Ovary (tissue), 9 donors: ENCODE results near the gene SRP19. TPM values are rescaled to one million over a fixed set of nuclear protein-coding genes. Genes with fewer than 3 reads are reported as not detected.
"Not testable (repeated sequence)": the region's sequence is repeated elsewhere in the genome, so short reads cannot be mapped to it uniquely, and the experiment has no call there.

Experiments
- DNase-seq, 5 donors: peaks; one replicate each; pipeline ENCODE4 v3.0.0-alpha.2; 2019 to 2020
- H3K27ac ChIP-seq, 2 donors: fragments of 200-600 bp; one replicate each; pipeline versions ENCODE4 v1.5.1 to v1.8.0; 2019 to 2022
- H3K27me3 ChIP-seq: fragments of 200-600 bp; one replicate; pipeline ENCODE4 v1.8.0; 2022
- H3K36me3 ChIP-seq: fragments of 200-600 bp; sonication (generic); one replicate; pipeline ENCODE4 v1.5.1; 2019
- H3K4me1 ChIP-seq: one replicate; pipeline ENCODE4 v1.8.1; 2013; ENCODE audit warnings: mild to moderate bottlenecking, moderate library complexity; ENCODE audit not compliant: insufficient read depth
- H3K4me3 ChIP-seq: fragments of 200-600 bp; sonication (generic); one replicate; pipeline ENCODE4 v1.5.1; 2017
- H3K9me3 ChIP-seq, 2 donors: fragments of 200-600 bp in 1 of 2; sonication (generic) in 1 of 2; one replicate each; pipeline versions ENCODE4 v1.5.1 to v1.8.1; 2013 to 2019; ENCODE audit warnings: mild to moderate bottlenecking in 1 of 2, moderate library complexity in 1 of 2
- EP300 ChIP-seq: sonication (generic); formaldehyde crosslinking; IDR thresholded peaks from one replicate; pipeline ENCODE4 v1.6.1; 2017; ENCODE audit warnings: antibody characterized with exemption
- POLR2A ChIP-seq: fragments of 450-650 bp; IDR thresholded peaks from one replicate; pipeline ENCODE4 v1.6.1; 2017; ENCODE audit warnings: antibody characterized with exemption, mild to moderate bottlenecking, moderate library complexity
- WGBS, 3 donors: extraction: QIAGEN DNeasy Blood & Tissue Kit in 1 of 3; methylation state at CpG; one replicate each; pipeline versions ENCODE4 v1.1.5 to v1.1.7; 2013 to 2017; 5-methylcytosine and 5-hydroxymethylcytosine counted together
- intact Hi-C, 4 donors: fragments of 100-400 bp; cut with DNase I; formaldehyde crosslinking; loops; one replicate each; pipeline versions ENCODE4 v1.11.0 to v1.15.1; 2022 to 2023
- polyA plus RNA-seq, 2 donors: library from polyadenylated mRNA; stranded (reverse); fragments of 200-250 nt in 1 of 2; fragments of 350-450 nt in 1 of 2; fragmentation: Illumina TruSeq in 1 of 2; extraction: RNeasy Lipid Tissue Mini Kit (QIAGEN cat#74804) in 1 of 2; gene quantifications; one replicate each; pipeline ENCODE4 v1.2.3, GENCODE V29; 2013 to 2014
- total RNA-seq, 7 donors: library from RNA; depleted of rRNA in 2 of 7; stranded (reverse); fragments of >200 nt in 2 of 7; fragmentation: NEBNext Ultra II Directional in 3 of 7; extraction: Animal tissue kit (Norgen Biotek cat#: 25700) in 3 of 7; gene quantifications; one replicate each; pipeline versions ENCODE4 v1.1.0 to v1.2.4, GENCODE V29; 2016 to 2023
- TF ChIP-seq, protein P1 (sequence below), 3 donors: fragments of 450-650 bp in 2 of 3; fragments of 200-600 bp in 1 of 3; IDR thresholded peaks; one replicate each; pipeline versions ENCODE4 v1.5.1 to v1.8.0; 2016 to 2022; ENCODE audit warnings: antibody characterized with exemption in 3 of 3, mild to moderate bottlenecking in 1 of 3
- donor health status: DM: no; HTN: no; CAD: no; lungs with moderate emphysema.
- donor health status: DM: no; HTN: no; CAD: no.
- donor health status: Bipolar disorder and iron deficiency.
- donor health status: DM: yes; HTN: yes; CAD: no.
- donor health status: DM: no; HTN: no; CAD: no.
- donor health status: DM: yes; HTN: yes; CAD: no.

Gene SRP19
- total and polyA plus RNA-seq, 9 donors: 25.2 to 65.9 (median 27.3) TPM

DNA sequence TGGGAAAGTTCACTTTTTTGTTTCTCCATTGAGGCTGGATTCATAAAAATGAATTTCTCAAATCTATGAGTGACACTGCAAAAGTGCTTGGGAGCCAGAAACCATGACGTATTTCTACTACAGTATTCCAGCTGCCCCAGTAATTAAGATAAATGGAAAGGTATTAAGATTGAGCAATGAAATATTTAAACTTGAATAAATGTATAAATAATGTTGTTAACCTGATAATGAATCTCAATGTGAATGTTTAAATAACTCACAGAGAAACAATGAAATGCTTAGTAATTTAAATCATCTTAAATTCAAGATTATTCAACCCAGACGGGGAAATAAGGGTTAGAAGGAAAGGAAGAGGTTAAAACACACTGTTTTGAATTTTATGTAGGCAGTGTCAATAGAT, 11.2 kb upstream of the SRP19 start:
- Histone ChIP-seq H3K27me3 (no peaks in the 10 kb centered on the region), H3K9me3 (no peaks in the 10 kb centered on the region), H3K4me1 (no peaks in the 10 kb centered on the region), H3K4me3 (no peak overlapping the region), H3K36me3 (no peaks in the 10 kb centered on the region), H3K27ac (no peak overlapping the region)
- intact Hi-C loops: no loop called here
- no peak for DNase-seq
- TF ChIP-seq POLR2A (no peak), EP300 (no peak)
- TF ChIP-seq, protein P1, sequence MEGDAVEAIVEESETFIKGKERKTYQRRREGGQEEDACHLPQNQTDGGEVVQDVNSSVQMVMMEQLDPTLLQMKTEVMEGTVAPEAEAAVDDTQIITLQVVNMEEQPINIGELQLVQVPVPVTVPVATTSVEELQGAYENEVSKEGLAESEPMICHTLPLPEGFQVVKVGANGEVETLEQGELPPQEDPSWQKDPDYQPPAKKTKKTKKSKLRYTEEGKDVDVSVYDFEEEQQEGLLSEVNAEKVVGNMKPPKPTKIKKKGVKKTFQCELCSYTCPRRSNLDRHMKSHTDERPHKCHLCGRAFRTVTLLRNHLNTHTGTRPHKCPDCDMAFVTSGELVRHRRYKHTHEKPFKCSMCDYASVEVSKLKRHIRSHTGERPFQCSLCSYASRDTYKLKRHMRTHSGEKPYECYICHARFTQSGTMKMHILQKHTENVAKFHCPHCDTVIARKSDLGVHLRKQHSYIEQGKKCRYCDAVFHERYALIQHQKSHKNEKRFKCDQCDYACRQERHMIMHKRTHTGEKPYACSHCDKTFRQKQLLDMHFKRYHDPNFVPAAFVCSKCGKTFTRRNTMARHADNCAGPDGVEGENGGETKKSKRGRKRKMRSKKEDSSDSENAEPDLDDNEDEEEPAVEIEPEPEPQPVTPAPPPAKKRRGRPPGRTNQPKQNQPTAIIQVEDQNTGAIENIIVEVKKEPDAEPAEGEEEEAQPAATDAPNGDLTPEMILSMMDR (IDR thresholded peaks at IDR 0.05): no peak
- WGBS, 3 donors: 43 to 57% (median 45%) methylated on average over 2 of the region's 2 CpGs

DNA sequence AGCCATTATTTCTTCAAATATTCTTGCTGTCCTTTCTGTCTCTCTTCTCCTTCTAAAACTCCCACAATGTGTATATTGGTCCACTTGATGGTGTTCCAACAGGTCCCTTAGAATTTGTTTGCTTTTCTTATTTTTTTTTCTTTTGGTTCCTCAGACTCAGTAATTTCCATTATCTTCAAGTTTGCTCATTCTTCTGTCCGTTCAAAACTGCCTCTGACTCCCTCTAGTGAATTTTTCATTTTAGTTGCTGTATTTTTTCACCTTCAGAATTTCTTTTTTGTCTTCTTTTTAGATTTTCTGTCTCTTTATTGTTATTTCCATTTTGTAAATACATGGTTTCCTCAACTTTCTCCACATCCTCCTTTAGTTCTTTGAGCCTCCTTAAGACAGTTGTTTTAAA, 6.4 kb upstream of the SRP19 start:
- TF ChIP-seq, protein P1 (IDR thresholded peaks at IDR 0.05): no peak
- no peak for TF ChIP-seq POLR2A
- no peak for TF ChIP-seq EP300
- H3K36me3 ChIP-seq: no peaks in the 10 kb centered on the region
- intact Hi-C loops: no loop called here
- no peak for DNase-seq
- WGBS, 3 donors: 48 to 69% (median 58%) methylated on average over 1 of the region's 1 CpG
- H3K27ac ChIP-seq: no peak overlapping the region
- no peaks in the 10 kb centered on the region for H3K9me3 ChIP-seq
- H3K27me3 ChIP-seq: no peaks in the 10 kb centered on the region
- no peaks in the 10 kb centered on the region for H3K4me1 ChIP-seq
- H3K4me3 ChIP-seq: no peak overlapping the region

DNA sequence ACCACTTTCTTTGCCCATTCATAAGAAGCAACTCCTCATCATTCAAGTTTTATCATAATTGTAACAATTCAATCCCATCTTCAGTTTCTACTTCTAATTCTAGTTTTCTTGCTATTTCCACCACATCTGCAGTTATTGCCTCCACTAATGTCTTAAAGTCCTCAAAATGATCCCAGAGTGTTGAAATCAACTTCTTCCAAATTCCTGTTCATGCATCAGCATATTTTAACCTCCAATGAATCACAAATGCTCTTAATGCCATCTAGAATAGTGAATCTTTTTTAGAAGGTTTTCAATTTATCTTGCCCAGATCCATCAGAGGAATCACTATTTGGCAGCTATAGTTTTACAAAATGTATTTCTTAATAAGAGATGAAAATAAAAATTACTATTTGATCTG, 3.2 kb upstream of the SRP19 start:
- Histone ChIP-seq H3K4me1 (peaks cover 11% of the 10 kb centered on the region), H3K27ac (no peak overlapping the region), H3K9me3 (no peaks in the 10 kb centered on the region), H3K27me3 (no peaks in the 10 kb centered on the region), H3K4me3 (no peak overlapping the region), H3K36me3 (no peaks in the 10 kb centered on the region)
- TF ChIP-seq EP300 (no peak), POLR2A (no peak)
- TF ChIP-seq, protein P1 (IDR thresholded peaks at IDR 0.05): no peak
- intact Hi-C loops: no loop called here
- DNase-seq: no peak

DNA sequence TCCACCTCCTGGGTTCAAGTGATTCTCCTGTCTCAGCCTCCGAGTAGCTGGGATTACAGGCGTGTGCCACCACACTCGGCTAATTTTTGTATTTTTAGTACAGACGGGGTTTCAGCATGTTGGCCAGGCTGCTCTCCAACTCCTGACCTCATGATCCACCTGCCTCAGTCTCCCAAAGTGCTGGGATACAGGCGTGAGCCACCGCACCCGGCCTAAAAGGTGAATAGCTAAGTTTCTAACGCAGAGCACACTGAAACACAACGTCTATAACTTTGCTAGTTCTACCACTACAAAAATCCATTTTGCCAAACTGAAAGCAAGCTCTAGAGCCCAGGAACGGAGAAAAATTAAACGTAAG, 537 bp upstream of the SRP19 start:
- H3K27me3 ChIP-seq, intact Hi-C loops, H3K9me3 ChIP-seq, H3K36me3 ChIP-seq: not testable (repeated sequence)
- Histone ChIP-seq H3K4me1 (peaks cover 11% of the 10 kb centered on the region), H3K4me3 (peak overlapping the region; percentile 84), H3K27ac (peak overlapping the region in 1 of 2 donors; percentile 46)
- DNase-seq: peak in 1 of 5 donors; percentile 26
- WGBS, 3 donors: 57 to 62% (median 58%) methylated on average over 11 of the region's 11 CpGs

DNA sequence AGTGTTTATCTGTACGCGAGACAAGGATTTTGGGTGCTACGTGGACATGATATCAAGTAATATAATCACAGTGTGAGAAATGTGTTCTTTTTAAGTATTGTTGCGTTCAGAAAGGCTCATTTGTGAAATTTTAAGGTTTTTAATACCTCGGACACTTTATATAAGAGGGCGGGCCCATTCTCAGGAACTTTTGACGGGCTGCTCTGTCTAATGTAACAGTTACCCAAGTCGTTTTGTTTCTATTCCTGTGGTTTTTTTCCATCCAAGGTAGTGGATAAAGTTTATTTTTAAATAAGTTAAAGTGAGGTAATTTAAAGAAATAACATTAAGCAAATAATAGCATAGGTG, 525 bp downstream of the SRP19 start:
- TF ChIP-seq, protein P1 (IDR thresholded peaks at IDR 0.05): no peak
- TF ChIP-seq EP300: no peak
- no peak for TF ChIP-seq POLR2A
- H3K36me3 ChIP-seq: no peaks in the 10 kb centered on the region
- H3K4me3 ChIP-seq: peak overlapping the region; percentile 84
- DNase-seq: no peak
- no peaks in the 10 kb centered on the region for H3K9me3 ChIP-seq
- WGBS, 3 donors: 0% methylated on average over 8 of the region's 8 CpGs
- no peak overlapping the region for H3K27ac ChIP-seq
- H3K27me3 ChIP-seq: no peaks in the 10 kb centered on the region
- H3K4me1 ChIP-seq: peaks cover 11% of the 10 kb centered on the region
- intact Hi-C loops: no loop called here
